Ectodermal cell (in vitro differentiated cells): Measurements from ENCODE around the gene BBX.
"Not testable (repeated sequence)": the region's sequence is repeated elsewhere in the genome, so short reads cannot be mapped to it uniquely, and the experiment has no call there.

Experiments
- H3K27ac ChIP-seq: 2 replicates; pipeline ENCODE4 v1.7.0; 2013; ENCODE audit warnings: mild to moderate bottlenecking, low read depth, low read length; ENCODE audit not compliant: insufficient read depth, poor library complexity, severe bottlenecking
- H3K27me3 ChIP-seq: 2 replicates; pipeline ENCODE4 v1.7.0; 2013; ENCODE audit warnings: mild to moderate bottlenecking, low read length; ENCODE audit not compliant: insufficient read depth, control insufficient read depth, poor library complexity, severe bottlenecking
- H3K36me3 ChIP-seq: one replicate; pipeline ENCODE4 v1.7.0; 2013; ENCODE audit warnings: low read length; ENCODE audit not compliant: control insufficient read depth, insufficient read depth
- H3K4me1 ChIP-seq: one replicate; pipeline ENCODE4 v1.7.0; 2013; ENCODE audit warnings: low read length; ENCODE audit not compliant: control insufficient read depth, insufficient read depth
- H3K4me3 ChIP-seq: 2 replicates; pipeline ENCODE4 v1.7.0; 2013; ENCODE audit warnings: low read depth, low read length, control low read depth; ENCODE audit not compliant: insufficient read depth
- H3K9me3 ChIP-seq: 2 replicates; pipeline ENCODE4 v1.7.0; 2013; ENCODE audit warnings: mild to moderate bottlenecking, low read length, moderate library complexity; ENCODE audit not compliant: control insufficient read depth
- WGBS, 2 experiments: methylation state at CpG; one replicate each; pipeline ENCODE4 v1.1.7; 2013; ENCODE audit warnings: missing lambda C conversion rate in 2 of 2; 5-methylcytosine and 5-hydroxymethylcytosine counted together

BBX gene

GRCh38 chr3:107824822-107825371, 302.1 kb downstream of the BBX start:
- H3K4me3 ChIP-seq: no peak overlapping the region
- H3K27ac ChIP-seq: no peak overlapping the region
- H3K4me1 ChIP-seq: no peaks in the 10 kb centered on the region
- no peaks in the 10 kb centered on the region for H3K36me3 ChIP-seq
- 86 to 97% methylated on average over 2 of the region's 4 CpGs for WGBS, 2 experiments
- H3K27me3 ChIP-seq: no peaks in the 10 kb centered on the region
- H3K9me3 ChIP-seq: no peaks in the 10 kb centered on the region

GRCh38 chr3:107825556-107825955, 302.8 kb downstream of the BBX start:
- Histone ChIP-seq H3K27ac (no peak overlapping the region), H3K9me3 (no peaks in the 10 kb centered on the region), H3K36me3 (no peaks in the 10 kb centered on the region), H3K27me3 (no peaks in the 10 kb centered on the region), H3K4me3 (no peak overlapping the region), H3K4me1 (no peaks in the 10 kb centered on the region)
- WGBS, 2 experiments: 93 to 97% methylated on average over 4 to 5 of the region's 5 CpGs

- Histone ChIP-seq H3K36me3 (no peaks in the 10 kb centered on the region), H3K4me3 (no peak overlapping the region), H3K27me3 (no peaks in the 10 kb centered on the region), H3K27ac (no peak overlapping the region), H3K9me3 (no peaks in the 10 kb centered on the region), H3K4me1 (no peaks in the 10 kb centered on the region)
- WGBS, 2 experiments: 95 to 96% methylated on average over 9 of the region's 9 CpGs
These were observed 304.0 kb downstream of the BBX start for GRCh38 chr3:107826727-107827126.

GRCh38 chr3:107829185-107829584, 306.4 kb downstream of the BBX start:
- no peaks in the 10 kb centered on the region for H3K36me3 ChIP-seq
- H3K4me3 ChIP-seq: no peak overlapping the region
- H3K27ac ChIP-seq: no peak overlapping the region
- H3K9me3 ChIP-seq: no peaks in the 10 kb centered on the region
- no peaks in the 10 kb centered on the region for H3K4me1 ChIP-seq
- WGBS, 2 experiments: 94 to 95% methylated on average over 4 of the region's 4 CpGs
- H3K27me3 ChIP-seq: no peaks in the 10 kb centered on the region

- no peaks in the 10 kb centered on the region for H3K27me3 ChIP-seq
- H3K4me1 ChIP-seq: no peaks in the 10 kb centered on the region
- H3K36me3 ChIP-seq: no peaks in the 10 kb centered on the region
- H3K4me3 ChIP-seq: no peak overlapping the region
- 76 to 77% methylated on average over 3 of the region's 3 CpGs for WGBS, 2 experiments
- no peak overlapping the region for H3K27ac ChIP-seq
- no peaks in the 10 kb centered on the region for H3K9me3 ChIP-seq
These were observed 308.8 kb downstream of the BBX start for GRCh38 chr3:107831590-107831989.

GRCh38 chr3:107833043-107833442, 310.3 kb downstream of the BBX start:
- H3K9me3 ChIP-seq: no peaks in the 10 kb centered on the region
- 75% methylated on average over 6 of the region's 6 CpGs for WGBS, 2 experiments
- no peaks in the 10 kb centered on the region for H3K36me3 ChIP-seq
- no peak overlapping the region for H3K4me3 ChIP-seq
- H3K27me3 ChIP-seq: no peaks in the 10 kb centered on the region
- H3K27ac ChIP-seq: no peak overlapping the region
- H3K4me1 ChIP-seq: no peaks in the 10 kb centered on the region

GRCh38 chr3:107833722-107834416, 311.1 kb downstream of the BBX start:
- WGBS, 2 experiments: 95% methylated on average over 18 of the region's 19 CpGs
- Histone ChIP-seq H3K36me3 (no peaks in the 10 kb centered on the region), H3K27ac (no peak overlapping the region), H3K4me3 (no peak overlapping the region), H3K27me3 (no peaks in the 10 kb centered on the region), H3K4me1 (no peaks in the 10 kb centered on the region), H3K9me3 (no peaks in the 10 kb centered on the region)

GRCh38 chr3:107835001-107835400, 312.2 kb downstream of the BBX start:
- H3K36me3 ChIP-seq, H3K4me3 ChIP-seq, H3K4me1 ChIP-seq, H3K27ac ChIP-seq, H3K27me3 ChIP-seq, H3K9me3 ChIP-seq: not testable (repeated sequence)
- 100% methylated on average over 2 to 3 of the region's 4 CpGs for WGBS, 2 experiments

GRCh38 chr3:107837895-107838612, 315.3 kb downstream of the BBX start:
- H3K4me3 ChIP-seq: no peak overlapping the region
- H3K9me3 ChIP-seq: no peaks in the 10 kb centered on the region
- no peaks in the 10 kb centered on the region for H3K36me3 ChIP-seq
- H3K4me1 ChIP-seq: no peaks in the 10 kb centered on the region
- H3K27me3 ChIP-seq: no peaks in the 10 kb centered on the region
- no peak overlapping the region for H3K27ac ChIP-seq
- WGBS, 2 experiments: 94 to 98% methylated on average over 5 of the region's 5 CpGs

- Histone ChIP-seq H3K27me3 (no peaks in the 10 kb centered on the region), H3K4me3 (no peak overlapping the region), H3K9me3 (no peaks in the 10 kb centered on the region), H3K27ac (no peak overlapping the region), H3K4me1 (no peaks in the 10 kb centered on the region), H3K36me3 (no peaks in the 10 kb centered on the region)
- 82 to 88% methylated on average over 4 of the region's 4 CpGs for WGBS, 2 experiments
These were observed 319.1 kb downstream of the BBX start for GRCh38 chr3:107841831-107842230.
